Activated CD4-positive, alpha-beta T cell treated with anti-CD3 and anti-CD28 coated beads for 48 hours (primary cell): ENCODE results near the gene URB1.
"Not testable (repeated sequence)": the region's sequence is repeated elsewhere in the genome, so short reads cannot be mapped to it uniquely, and the experiment has no call there.

Experiments
- DNase-seq: peaks from one replicate; pipeline ENCODE4 v3.0.0-alpha.2; 2020

Gene URB1

GRCh38 chr21:32279377-32279680 is 113.5 kb downstream of the URB1 start:
- DNase-seq = no peak

- DNase-seq = peak; percentile 99
Measured at GRCh38 chr21:32278518-32279376, 114.1 kb downstream of the URB1 start, which contains the start of gene MIS18A. Gene MIS18A (minus strand): TSS chr21:32279049. CDS start chr21:32279014, 35 bp downstream.

GRCh38 chr21:32278103-32278502 is 114.7 kb downstream of the URB1 start:
- DNase-seq = no peak

- no peak for DNase-seq
Measured at GRCh38 chr21:32276671-32277070, 116.1 kb downstream of the URB1 start.

- DNase-seq = no peak
Measured at GRCh38 chr21:32270748-32271147, 122.1 kb downstream of the URB1 start.

- not testable (repeated sequence) for DNase-seq
Measured at GRCh38 chr21:32265321-32265720, 127.5 kb downstream of the URB1 start.

- DNase-seq = no peak
Measured at GRCh38 chr21:32261929-32262328, 130.9 kb downstream of the URB1 start.
